IMR-90 (cell line): ENCODE data around the gene NR2F1. TPM values are rescaled to one million over a fixed set of nuclear protein-coding genes. Genes with fewer than 3 reads are reported as not detected.

Source experiments
- ATAC-seq: fragments of 200-7000 bp; cut with Tn5 transposase; 2 replicates; pipeline ENCODE4 v1.9.1; 2020; ENCODE audit warnings: low read depth, mild to moderate bottlenecking, moderate library complexity
- BruUV-seq: library from RNA; stranded (reverse); fragments of 400-500 nt; replicated peaks from 2 replicates; lab custom pipeline; 2021; lab: Mats Ljungman, UMichigan
- CTCF ChIA-PET: fragments of 300-600 bp; formaldehyde crosslinking; extraction: SDS; loops from one replicate; lab custom pipeline; 2021; ENCODE audit warnings: antibody characterized with exemption; lab: Yijun Ruan, JAX
- POLR2A ChIA-PET: fragments of 300-600 bp; sonication (Branson Sonifier 250); formaldehyde crosslinking; loops from one replicate; lab custom pipeline; 2022; ENCODE audit warnings: antibody characterized with exemption; ENCODE audit not compliant: unreplicated experiment; lab: Charles Lee
- DNase-seq: peaks from one replicate; pipeline ENCODE4 v3.0.0; 2013
- H2AFZ ChIP-seq: replicated peaks from 2 replicates; pipeline ENCODE3; 2013; ENCODE audit warnings: low read length, mild to moderate bottlenecking; ENCODE audit not compliant: poor library complexity
- H2AK5ac ChIP-seq: 2 replicates; pipeline ENCODE4 v1.6.1; 2013; ENCODE audit warnings: low read depth, low read length, inconsistent platforms
- H2AK9ac ChIP-seq: replicated peaks from 2 replicates; pipeline ENCODE3; 2013; ENCODE audit warnings: mild to moderate bottlenecking, low read depth, low read length, moderate library complexity; ENCODE audit not compliant: poor library complexity
- H2BK120ac ChIP-seq: 2 replicates; pipeline ENCODE4 v1.6.1; 2013; ENCODE audit warnings: low read depth, low read length, inconsistent platforms
- H2BK15ac ChIP-seq: 3 replicates; pipeline ENCODE4 v1.6.1; 2013; ENCODE audit warnings: low read depth, low read length, inconsistent platforms
- H2BK20ac ChIP-seq: 2 replicates; pipeline ENCODE4 v1.6.1; 2013; ENCODE audit warnings: low read depth, mild to moderate bottlenecking, inconsistent platforms, low read length, moderate library complexity
- H2BK5ac ChIP-seq: 2 replicates; pipeline ENCODE4 v1.6.1; 2013; ENCODE audit warnings: mild to moderate bottlenecking, low read depth, low read length, inconsistent platforms; ENCODE audit not compliant: poor library complexity, severe bottlenecking
- H3K14ac ChIP-seq: replicated peaks from 2 replicates; pipeline ENCODE4 v1.6.1; 2013; ENCODE audit warnings: low read depth, low read length, inconsistent platforms
- H3K18ac ChIP-seq: 2 replicates; pipeline ENCODE4 v1.6.1; 2013; ENCODE audit warnings: low read depth, low read length, control low read depth
- H3K23ac ChIP-seq: 2 replicates; pipeline ENCODE4 v1.6.1; 2013; ENCODE audit warnings: low read depth, low read length, inconsistent platforms
- H3K27ac ChIP-seq: 2 replicates; pipeline ENCODE4 v1.5.1; 2013; ENCODE audit warnings: mild to moderate bottlenecking, control low read depth, low read length; ENCODE audit not compliant: insufficient read depth
- H3K27me3 ChIP-seq: 2 replicates; pipeline ENCODE4 v1.6.1; 2013; ENCODE audit warnings: low read length; ENCODE audit not compliant: control insufficient read depth, insufficient read depth
- H3K36me3 ChIP-seq: 2 replicates; pipeline ENCODE4 v1.6.1; 2013; ENCODE audit warnings: low read length, mixed read lengths; ENCODE audit not compliant: control insufficient read depth, insufficient read depth
- H3K4ac ChIP-seq: 2 replicates; pipeline ENCODE4 v1.6.1; 2013; ENCODE audit warnings: low read depth, low read length, inconsistent platforms
- H3K4me1 ChIP-seq: 2 replicates; pipeline ENCODE4 v1.6.1; 2013; ENCODE audit warnings: low read length, mixed read lengths; ENCODE audit not compliant: control insufficient read depth, insufficient read depth
- H3K4me2 ChIP-seq: 2 replicates; pipeline ENCODE4 v1.6.1; 2013; ENCODE audit warnings: low read depth, mild to moderate bottlenecking, control low read depth, low read length, moderate library complexity
- H3K4me3 ChIP-seq: 2 replicates; pipeline ENCODE4 v1.5.1; 2013; ENCODE audit warnings: low read depth, mild to moderate bottlenecking, control low read depth, low read length, moderate library complexity; ENCODE audit not compliant: insufficient read depth
- H3K56ac ChIP-seq: 2 replicates; pipeline ENCODE4 v1.6.1; 2013; ENCODE audit warnings: low read length, inconsistent platforms; ENCODE audit not compliant: insufficient read depth; ENCODE audit errors: extremely low read depth
- H3K79me1 ChIP-seq, 2 experiments: 2 replicates each; pipeline ENCODE4 v1.6.1; 2013; ENCODE audit warnings: low read length in 2 of 2, inconsistent platforms in 1 of 2, low read depth in 1 of 2
- H3K9ac ChIP-seq: 2 replicates; pipeline ENCODE4 v1.6.1; 2013; ENCODE audit warnings: low read depth, low read length, control low read depth
- H3K9me1 ChIP-seq: 2 replicates; pipeline ENCODE4 v1.6.1; 2013; ENCODE audit warnings: low read length, inconsistent platforms; ENCODE audit not compliant: insufficient read depth
- H3K9me3 ChIP-seq: 2 replicates; pipeline ENCODE4 v1.6.1; 2013; ENCODE audit warnings: low read length; ENCODE audit not compliant: control insufficient read depth, insufficient read depth
- H4K20me1 ChIP-seq: 2 replicates; pipeline ENCODE4 v1.6.1; 2013; ENCODE audit warnings: low read length, inconsistent platforms; ENCODE audit not compliant: insufficient read depth
- H4K5ac ChIP-seq: 2 replicates; pipeline ENCODE4 v1.6.1; 2013; ENCODE audit warnings: mild to moderate bottlenecking, low read depth, low read length, control low read depth
- H4K8ac ChIP-seq, 2 experiments: 2 replicates each; pipeline ENCODE4 v1.6.1; 2013; ENCODE audit warnings: low read depth in 2 of 2, low read length in 2 of 2, control low read depth in 1 of 2, inconsistent platforms in 1 of 2
- H4K91ac ChIP-seq: 2 replicates; pipeline ENCODE4 v1.6.1; 2013; ENCODE audit warnings: low read depth, low read length, inconsistent platforms; ENCODE audit not compliant: insufficient read depth
- BHLHE40 ChIP-seq: fragments of 150-350 bp; IDR thresholded peaks from 2 replicates; pipeline ENCODE4 v1.6.1; 2016; ENCODE audit warnings: mild to moderate bottlenecking, low read depth, low read length
- CHD1 ChIP-seq: IDR thresholded peaks from 2 replicates; pipeline ENCODE4 v1.6.1; 2012; ENCODE audit warnings: low read depth, low read length, improper control_type of control experiment
- MAZ ChIP-seq: IDR thresholded peaks from 2 replicates; pipeline ENCODE4 v1.6.1; 2012; ENCODE audit warnings: low read depth, mild to moderate bottlenecking, low read length, improper control_type of control experiment, moderate library complexity, borderline replicate concordance
- MXI1 ChIP-seq: IDR thresholded peaks from 2 replicates; pipeline ENCODE4 v1.6.1; 2012; ENCODE audit warnings: low read depth, mild to moderate bottlenecking, low read length, moderate library complexity, borderline replicate concordance
- POLR2A ChIP-seq: IDR thresholded peaks from 2 replicates; pipeline ENCODE4 v1.6.1; 2012; ENCODE audit warnings: mild to moderate bottlenecking, low read depth, low read length
- RFX5 ChIP-seq: IDR thresholded peaks from 2 replicates; pipeline ENCODE4 v1.8.0; 2012; ENCODE audit warnings: low read depth, mild to moderate bottlenecking, low read length, moderate library complexity
- WGBS, 2 experiments: methylation state at CpG; one replicate each; pipeline versions ENCODE4 v1.1.5 to v1.1.7; 2013; ENCODE audit warnings: missing lambda C conversion rate in 2 of 2; ENCODE audit not compliant: insufficient read length in 1 of 2; ENCODE audit errors: extremely low coverage in 2 of 2; 5-methylcytosine and 5-hydroxymethylcytosine counted together
- dilution Hi-C: fragments of 300-500 bp; cut with HindIII; formaldehyde crosslinking; loops from one replicate; pipeline ENCODE4 v1.14.3; 2018; ENCODE audit warnings: low sequenced_read_pairs; ENCODE audit not compliant: unreplicated experiment
- in situ Hi-C: fragments of 300-500 bp; cut with MboI; formaldehyde crosslinking; loops from 3 replicates; pipeline ENCODE4 v1.14.3; 2019; ENCODE audit warnings: low sequenced_read_pairs, inconsistent platforms, mixed read lengths
- intact Hi-C: fragments of 100-400 bp; cut with micrococcal nuclease; formaldehyde crosslinking; loops from 2 replicates; pipeline ENCODE4 v1.10.0; 2022
- polyA plus RNA-seq, 3 experiments: library from polyadenylated mRNA; depleted of rRNA; stranded (reverse); fragments of >200 nt; gene quantifications; 2 replicates each; pipeline ENCODE4 v1.2.3, GENCODE V29; 2012; ENCODE audit warnings: low replicate concordance in 1 of 3
- total RNA-seq: library from RNA; depleted of rRNA; stranded (reverse); fragments of >200 nt; gene quantifications from 2 replicates; pipeline ENCODE4 v1.2.3, GENCODE V29; 2012
- TF ChIP-seq, protein P1 (sequence below): fragments of 150-350 bp; IDR thresholded peaks from 2 replicates; pipeline ENCODE4 v1.6.1; 2016; ENCODE audit warnings: low read depth, mild to moderate bottlenecking, low read length, moderate library complexity, borderline replicate concordance
- TF ChIP-seq, protein P2 (sequence below): conservative IDR thresholded peaks from 2 replicates; pipeline ENCODE4 v1.5.1; 2012; ENCODE audit warnings: mild to moderate bottlenecking, low read depth, low read length, improper control_type of control experiment

Gene NR2F1
- total and polyA plus RNA-seq, 2 of the 4 experiments (the other 2 are of a cell fraction) = 19.0 to 160 TPM

DNA sequence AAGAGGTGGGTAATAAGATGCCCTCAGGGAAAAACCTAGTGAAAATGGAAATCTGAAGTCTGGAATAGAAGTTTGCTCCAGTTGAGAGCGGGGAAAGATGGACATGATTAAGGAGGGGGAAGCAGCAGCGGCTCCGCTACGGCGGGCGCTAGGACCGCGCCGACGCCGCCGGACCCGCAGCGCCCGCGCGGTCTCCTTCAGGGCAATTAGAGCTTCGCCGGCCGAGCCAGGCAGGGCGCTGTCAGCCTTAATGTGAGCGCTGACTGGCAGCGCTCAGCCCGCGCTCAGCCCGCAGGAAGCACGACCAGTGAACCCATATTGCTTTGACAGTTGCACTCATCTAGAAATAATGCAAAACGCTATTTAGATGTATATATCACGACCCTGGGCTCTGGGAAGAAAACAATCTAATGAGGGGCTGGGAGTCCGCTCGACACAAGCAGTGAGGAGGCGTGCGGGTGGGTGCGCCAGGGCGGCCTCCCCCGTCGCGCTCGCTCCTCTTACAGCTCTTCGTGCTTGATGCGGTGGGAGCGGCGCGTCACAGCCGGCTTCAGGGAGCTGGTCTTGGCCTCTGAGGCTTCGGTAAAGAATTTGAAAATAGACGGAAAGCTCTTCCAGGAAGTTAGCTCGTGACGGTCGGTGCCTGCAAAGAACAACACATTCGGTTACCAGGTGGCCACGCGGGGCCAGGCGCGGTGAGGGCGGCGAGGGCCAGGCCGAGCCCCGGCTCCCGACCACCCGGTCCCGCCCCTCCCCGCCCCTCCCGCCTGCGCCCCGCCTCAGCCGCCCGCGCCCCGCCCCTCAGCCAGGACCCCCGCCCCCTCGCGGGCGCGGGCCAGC, 37.7 kb downstream of the NR2F1 start (continued):
- TF ChIP-seq, protein P1, sequence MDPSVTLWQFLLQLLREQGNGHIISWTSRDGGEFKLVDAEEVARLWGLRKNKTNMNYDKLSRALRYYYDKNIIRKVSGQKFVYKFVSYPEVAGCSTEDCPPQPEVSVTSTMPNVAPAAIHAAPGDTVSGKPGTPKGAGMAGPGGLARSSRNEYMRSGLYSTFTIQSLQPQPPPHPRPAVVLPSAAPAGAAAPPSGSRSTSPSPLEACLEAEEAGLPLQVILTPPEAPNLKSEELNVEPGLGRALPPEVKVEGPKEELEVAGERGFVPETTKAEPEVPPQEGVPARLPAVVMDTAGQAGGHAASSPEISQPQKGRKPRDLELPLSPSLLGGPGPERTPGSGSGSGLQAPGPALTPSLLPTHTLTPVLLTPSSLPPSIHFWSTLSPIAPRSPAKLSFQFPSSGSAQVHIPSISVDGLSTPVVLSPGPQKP = no peak

DNA sequence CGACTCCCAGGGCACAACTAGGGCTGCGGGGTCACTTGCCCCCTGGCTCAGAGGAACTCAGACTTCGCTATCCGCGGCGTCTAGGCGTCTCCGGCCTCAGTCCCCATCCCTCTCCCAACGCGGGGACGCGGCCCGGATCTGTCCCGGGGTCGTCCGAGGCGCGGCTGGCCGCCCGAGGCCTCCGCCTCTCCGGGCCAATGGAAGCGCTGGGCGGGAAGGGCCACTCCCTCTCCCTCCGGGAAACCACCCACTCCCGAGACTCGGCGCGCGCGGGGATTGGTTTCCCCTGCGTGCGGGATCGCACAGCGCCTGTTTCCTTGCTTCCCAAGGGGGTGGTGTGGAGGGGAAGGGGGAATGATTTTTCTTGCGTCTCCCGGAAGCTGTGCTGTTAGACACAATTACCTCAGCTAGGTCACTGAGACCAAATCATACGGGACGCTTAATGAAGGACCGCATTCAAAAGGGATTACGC, 38.3 kb downstream of the NR2F1 start:
- Histone ChIP-seq H3K4me1 (no peaks in the 10 kb centered on the region), H2BK20ac (no peak overlapping the region), H2BK120ac (peak overlapping the region; percentile 88; the same call in 1 of the 2 replicates), H3K27ac (peak overlapping the region; percentile 87), H3K14ac (peak overlapping the region; percentile 75; the same call in 1 of the 2 replicates), H3K23ac (no peak overlapping the region), H4K91ac (peak overlapping the region; percentile 75), H3K36me3 (no peaks in the 10 kb centered on the region), H3K27me3 (no peaks in the 10 kb centered on the region), H3K4ac (peak overlapping the region; percentile 74), H3K9me3 (no peaks in the 10 kb centered on the region), H2AK9ac (no peak overlapping the region), H3K4me2 (peak overlapping the region; percentile 83), H2BK5ac (peak overlapping the region; percentile 85), H3K18ac (peak overlapping the region; percentile 69; the same call in 1 of the 2 replicates), H3K9me1 (no peaks in the 10 kb centered on the region), H4K20me1 (no peaks in the 10 kb centered on the region), H3K4me3 (peak overlapping the region; percentile 87), H2AFZ (peak overlapping the region; percentile 99), H4K5ac (0 out of 2 replicates have a peak overlapping the region, but pooled peaks have one; percentile 38), H4K8ac (peak overlapping the region in 1 of 2 experiments; percentile 73; a peak in 1 of 4 replicates), H3K79me1 (no peaks in the 10 kb centered on the region), H3K56ac (no peak overlapping the region), H3K9ac (peak overlapping the region; percentile 78; the same call in 1 of the 2 replicates), H2BK15ac (peak overlapping the region; percentile 18; the same call in 1 of the 3 replicates), H2AK5ac (no peak overlapping the region)
- no TSS peak for BruUV-seq
- in situ Hi-C loops (no loop called here), dilution Hi-C loops (no loop called here), intact Hi-C loops (loop anchor here (5.0 kb wide), 2 partner anchors 56 to 101 kb away; no protein-coding TSS in a partner anchor)
- ATAC-seq (peak; percentile 93), DNase-seq (peak; percentile 70)
- TF ChIP-seq RFX5 = no peak
- TF ChIP-seq MXI1 = no peak
- TF ChIP-seq CHD1 = no peak
- peak; percentile 5; the same call in 1 of the 2 replicates for TF ChIP-seq MAZ
- 0 out of 2 replicates have a peak, but pooled peaks have one; percentile 7 for TF ChIP-seq BHLHE40
- TF ChIP-seq POLR2A = peak; percentile 59; the same call in 1 of the 2 replicates
- TF ChIP-seq, protein P2, sequence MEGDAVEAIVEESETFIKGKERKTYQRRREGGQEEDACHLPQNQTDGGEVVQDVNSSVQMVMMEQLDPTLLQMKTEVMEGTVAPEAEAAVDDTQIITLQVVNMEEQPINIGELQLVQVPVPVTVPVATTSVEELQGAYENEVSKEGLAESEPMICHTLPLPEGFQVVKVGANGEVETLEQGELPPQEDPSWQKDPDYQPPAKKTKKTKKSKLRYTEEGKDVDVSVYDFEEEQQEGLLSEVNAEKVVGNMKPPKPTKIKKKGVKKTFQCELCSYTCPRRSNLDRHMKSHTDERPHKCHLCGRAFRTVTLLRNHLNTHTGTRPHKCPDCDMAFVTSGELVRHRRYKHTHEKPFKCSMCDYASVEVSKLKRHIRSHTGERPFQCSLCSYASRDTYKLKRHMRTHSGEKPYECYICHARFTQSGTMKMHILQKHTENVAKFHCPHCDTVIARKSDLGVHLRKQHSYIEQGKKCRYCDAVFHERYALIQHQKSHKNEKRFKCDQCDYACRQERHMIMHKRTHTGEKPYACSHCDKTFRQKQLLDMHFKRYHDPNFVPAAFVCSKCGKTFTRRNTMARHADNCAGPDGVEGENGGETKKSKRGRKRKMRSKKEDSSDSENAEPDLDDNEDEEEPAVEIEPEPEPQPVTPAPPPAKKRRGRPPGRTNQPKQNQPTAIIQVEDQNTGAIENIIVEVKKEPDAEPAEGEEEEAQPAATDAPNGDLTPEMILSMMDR = no peak
- POLR2A ChIA-PET = no interaction called here
- 0% methylated on average over 2 of the region's 41 CpGs; no CpG with 5 or more reads in 1 of the 2 experiments for WGBS, 2 experiments
- CTCF ChIA-PET = interaction anchor here (0.6 to 3.1 kb wide), 4 partner anchors 14 to 278 kb away, joined by 3 to 11 read pairs (median 4); no protein-coding TSS in a partner anchor
